SK-N-MC (cell line): ENCODE results near the gene DOCK6.

Experiments used
- EZH2 ChIP-seq: fragments of 200-600 bp; sonication (generic); IDR thresholded peaks from one replicate; pipeline ENCODE4 v1.6.1; 2017; ENCODE audit warnings: antibody characterized with exemption
- POLR2AphosphoS5 ChIP-seq: IDR thresholded peaks from 2 replicates; pipeline ENCODE4 v1.6.1; 2012; ENCODE audit warnings: mild to moderate bottlenecking, low read depth, low read length, borderline replicate concordance

- no peak for TF ChIP-seq EZH2
- TF ChIP-seq POLR2AphosphoS5: no peak
Observed at GRCh38 chr19:11295180-11295579, 32.9 kb upstream of the DOCK6 start.
